ENCODE data around the gene C10orf90. TPM values are rescaled to one million over a fixed set of nuclear protein-coding genes. Genes with fewer than 3 reads are reported as not detected.

Gene C10orf90
- total RNA-seq, 2 donors from 2014 or later, result not detected

GRCh38 chr10:126581648-126582046 lies 88.8 kb downstream of the C10orf90 start:
- H3K4me3 Mint-ChIP-seq, result no peak overlapping the region
- DNase-seq (ENCODE audit: low spot score) (no peak), ATAC-seq (peak; percentile 9 to 24)
- H3K9me3 Mint-ChIP-seq, result no peaks in the 10 kb centered on the region
- no peaks in the 10 kb centered on the region for H3K36me3 Mint-ChIP-seq
- H3K27me3 Mint-ChIP-seq, result peaks cover 16 to 23% of the 10 kb centered on the region in 2 donors
- no peaks in the 10 kb centered on the region for H3K4me1 Mint-ChIP-seq (ENCODE audit: low read depth in 2 of 2)
- no peak overlapping the region for H3K27ac Mint-ChIP-seq

DNA sequence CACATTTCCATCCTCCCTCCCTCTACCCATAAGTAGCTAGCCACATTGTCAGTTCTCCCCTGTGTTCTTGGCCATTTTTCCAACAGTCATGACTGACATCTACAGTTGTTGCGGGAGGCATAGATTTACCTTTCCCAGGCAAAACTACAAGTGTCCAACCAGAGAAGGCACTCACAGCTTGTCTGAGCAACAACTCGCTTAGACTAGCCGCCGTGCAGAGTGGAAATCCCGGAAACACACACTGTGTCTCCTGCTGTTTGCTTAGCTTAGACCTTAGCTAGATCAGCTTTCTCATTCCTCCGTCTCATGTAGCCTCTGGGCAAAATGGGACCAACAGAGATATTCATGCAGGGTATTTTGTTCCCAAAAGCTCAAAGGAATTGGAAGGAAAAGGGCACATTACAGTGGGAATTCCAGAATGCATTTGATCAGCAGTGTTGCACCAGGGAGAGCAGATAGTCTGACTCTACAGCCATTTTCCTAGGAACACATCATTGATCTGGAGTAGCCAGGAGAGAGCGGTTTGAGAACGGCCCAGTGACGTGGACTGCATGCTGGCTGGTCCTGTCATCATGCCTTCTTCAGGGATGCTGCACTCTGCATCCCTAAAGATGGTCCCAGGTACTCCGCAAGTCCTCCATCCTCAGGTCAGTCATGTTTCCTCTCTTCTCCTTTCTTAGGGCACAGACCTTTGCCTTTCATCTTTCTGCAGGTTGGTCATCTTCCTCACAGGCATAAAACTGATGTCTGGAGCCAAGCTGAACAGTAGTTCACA lies 89.4 kb downstream of the C10orf90 start:
- Mint-ChIP-seq H3K36me3 (no peaks in the 10 kb centered on the region), H3K9me3 (no peaks in the 10 kb centered on the region), H3K27ac (no peak overlapping the region), H3K4me3 (no peak overlapping the region), H3K4me1 (ENCODE audit: low read depth in 2 of 2) (no peaks in the 10 kb centered on the region), H3K27me3 (peaks cover 16 to 26% of the 10 kb centered on the region in 2 donors)
- peak; percentile 41 to 55 for ATAC-seq
- no peak for DNase-seq (ENCODE audit: low spot score)

DNA sequence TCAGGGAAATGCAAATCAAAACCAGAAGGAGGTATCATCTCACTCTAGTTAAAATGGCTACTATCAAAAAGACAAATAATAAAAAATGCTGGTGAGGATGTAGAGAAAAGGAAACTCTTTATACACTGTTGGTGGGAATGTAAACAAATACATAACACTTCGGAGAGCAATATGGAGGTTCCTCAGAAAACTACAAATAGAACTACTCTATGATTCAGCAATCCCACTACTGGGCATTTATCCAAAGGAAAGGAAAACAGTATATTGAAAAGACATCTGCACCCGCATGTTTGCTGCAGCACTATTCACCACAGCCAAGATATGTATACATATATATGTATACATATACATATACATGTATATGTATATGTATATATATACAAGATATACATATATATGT lies 94.2 kb downstream of the C10orf90 start:
- no peak overlapping the region for H3K4me3 Mint-ChIP-seq
- no peaks in the 10 kb centered on the region for H3K9me3 Mint-ChIP-seq
- ATAC-seq (no peak), DNase-seq (ENCODE audit: low spot score) (no peak)
- no peaks in the 10 kb centered on the region for H3K4me1 Mint-ChIP-seq (ENCODE audit: low read depth in 2 of 2)
- no peaks in the 10 kb centered on the region for H3K36me3 Mint-ChIP-seq
- peaks cover 8 to 16% of the 10 kb centered on the region in 2 donors for H3K27me3 Mint-ChIP-seq
- no peak overlapping the region for H3K27ac Mint-ChIP-seq

- Mint-ChIP-seq H3K27ac (no peak overlapping the region), H3K27me3 (peaks cover 9 to 13% of the 10 kb centered on the region in 2 donors), H3K4me1 (ENCODE audit: low read depth in 2 of 2) (no peaks in the 10 kb centered on the region), H3K9me3 (no peaks in the 10 kb centered on the region), H3K4me3 (no peak overlapping the region), H3K36me3 (no peaks in the 10 kb centered on the region)
- DNase-seq (ENCODE audit: low spot score), result no peak
- ATAC-seq, result no peak
Measured at GRCh38 chr10:126570621-126571602, 99.6 kb downstream of the C10orf90 start.

GRCh38 chr10:126570245-126570570 lies 100.3 kb downstream of the C10orf90 start:
- no peaks in the 10 kb centered on the region for H3K9me3 Mint-ChIP-seq
- H3K36me3 Mint-ChIP-seq, result no peaks in the 10 kb centered on the region
- no peaks in the 10 kb centered on the region for H3K4me1 Mint-ChIP-seq (ENCODE audit: low read depth in 2 of 2)
- H3K4me3 Mint-ChIP-seq, result no peak overlapping the region
- DNase-seq (ENCODE audit: low spot score), result no peak
- H3K27me3 Mint-ChIP-seq, result peaks cover 7 to 9% of the 10 kb centered on the region in 2 donors
- no peak overlapping the region for H3K27ac Mint-ChIP-seq
- no peak for ATAC-seq

GRCh38 chr10:126569513-126570244 lies 100.8 kb downstream of the C10orf90 start:
- Mint-ChIP-seq H3K27me3 (peaks cover 7 to 9% of the 10 kb centered on the region in 2 donors), H3K4me3 (no peak overlapping the region), H3K9me3 (no peaks in the 10 kb centered on the region), H3K36me3 (no peaks in the 10 kb centered on the region), H3K4me1 (ENCODE audit: low read depth in 2 of 2) (no peaks in the 10 kb centered on the region), H3K27ac (no peak overlapping the region)
- ATAC-seq (no peak), DNase-seq (ENCODE audit: low spot score) (no peak)

GRCh38 chr10:126568809-126569385 lies 101.6 kb downstream of the C10orf90 start:
- Mint-ChIP-seq H3K9me3 (no peaks in the 10 kb centered on the region), H3K4me3 (no peak overlapping the region), H3K27me3 (peaks cover 5 to 9% of the 10 kb centered on the region in 2 donors), H3K4me1 (ENCODE audit: low read depth in 2 of 2) (no peaks in the 10 kb centered on the region), H3K27ac (no peak overlapping the region), H3K36me3 (no peaks in the 10 kb centered on the region)
- DNase-seq (ENCODE audit: low spot score), result no peak
- no peak for ATAC-seq

DNA sequence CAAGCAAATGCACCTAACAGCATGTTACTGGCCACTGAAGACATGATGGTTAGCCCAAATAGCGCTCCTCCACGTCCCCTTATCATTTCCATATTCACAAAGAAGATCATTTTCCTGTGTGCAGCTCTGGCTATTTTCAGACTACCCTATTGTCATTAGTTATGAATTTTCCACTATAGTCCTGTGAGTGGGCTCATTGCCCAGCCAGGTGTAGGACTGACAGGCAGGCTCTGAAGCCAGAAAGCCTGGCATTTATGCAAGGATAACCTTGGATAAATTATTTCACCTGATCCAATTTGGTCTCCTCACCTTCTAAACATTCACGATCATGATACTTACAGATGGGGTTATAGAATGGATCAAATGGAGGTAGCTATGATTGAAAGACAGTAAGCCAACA lies 104.6 kb downstream of the C10orf90 start:
- Mint-ChIP-seq H3K4me1 (ENCODE audit: low read depth in 2 of 2) (no peaks in the 10 kb centered on the region), H3K27me3 (peaks cover 0 to 5% of the 10 kb centered on the region in 2 donors), H3K36me3 (no peaks in the 10 kb centered on the region), H3K27ac (no peak overlapping the region), H3K4me3 (no peak overlapping the region), H3K9me3 (no peaks in the 10 kb centered on the region)
- ATAC-seq, result no peak
- DNase-seq (ENCODE audit: low spot score), result no peak

DNA sequence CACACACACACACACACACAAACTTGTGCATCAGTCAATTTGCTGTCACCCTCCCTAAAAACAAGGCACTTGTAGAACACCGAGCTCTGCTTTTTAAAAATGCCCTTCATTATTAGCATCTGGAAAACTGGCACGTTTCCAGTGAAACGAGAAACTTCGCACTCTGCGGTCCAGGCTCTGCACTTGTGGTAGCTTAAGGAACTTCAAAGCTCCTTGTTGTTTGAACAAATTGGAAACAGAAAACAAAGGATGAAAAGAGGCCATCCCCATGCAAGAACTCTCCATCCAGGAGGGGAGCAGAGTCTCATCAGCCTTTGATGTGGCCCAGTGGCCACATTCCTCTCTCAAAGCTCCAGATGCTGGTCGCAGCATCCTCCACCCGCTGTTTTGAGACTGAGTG lies 105.1 kb downstream of the C10orf90 start:
- Mint-ChIP-seq H3K27ac (no peak overlapping the region), H3K4me1 (ENCODE audit: low read depth in 2 of 2) (no peaks in the 10 kb centered on the region), H3K36me3 (no peaks in the 10 kb centered on the region), H3K9me3 (no peaks in the 10 kb centered on the region), H3K27me3 (peaks cover 0 to 5% of the 10 kb centered on the region in 2 donors), H3K4me3 (no peak overlapping the region)
- no peak for ATAC-seq
- DNase-seq (ENCODE audit: low spot score), result no peak

GRCh38 chr10:126564326-126564888 lies 106.1 kb downstream of the C10orf90 start:
- Mint-ChIP-seq H3K27ac (no peak overlapping the region), H3K27me3 (peaks cover 0 to 5% of the 10 kb centered on the region in 2 donors), H3K4me3 (no peak overlapping the region), H3K4me1 (ENCODE audit: low read depth in 2 of 2) (no peaks in the 10 kb centered on the region), H3K36me3 (no peaks in the 10 kb centered on the region), H3K9me3 (no peaks in the 10 kb centered on the region)
- no peak for ATAC-seq
- no peak for DNase-seq (ENCODE audit: low spot score)

DNA sequence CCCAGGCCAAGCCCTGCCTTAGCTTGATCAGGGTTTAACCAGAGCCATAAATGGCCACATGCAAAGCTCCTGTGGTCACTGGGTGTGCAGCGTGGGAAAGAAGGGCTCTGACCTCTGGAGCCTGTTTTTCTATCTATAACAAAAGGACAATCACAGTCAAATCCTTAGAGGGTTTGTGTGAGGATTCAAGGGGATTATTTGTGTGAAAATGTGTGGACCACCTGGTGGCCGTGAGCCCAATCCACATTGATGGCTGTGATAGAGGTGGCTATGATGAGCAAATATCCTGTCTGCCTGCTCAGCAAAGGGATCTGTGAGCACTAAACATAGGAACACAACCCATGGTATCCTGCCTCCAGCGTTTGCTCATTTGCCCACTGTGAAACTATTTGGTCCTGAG lies 107.1 kb downstream of the C10orf90 start:
- H3K36me3 Mint-ChIP-seq, result no peaks in the 10 kb centered on the region

DNA sequence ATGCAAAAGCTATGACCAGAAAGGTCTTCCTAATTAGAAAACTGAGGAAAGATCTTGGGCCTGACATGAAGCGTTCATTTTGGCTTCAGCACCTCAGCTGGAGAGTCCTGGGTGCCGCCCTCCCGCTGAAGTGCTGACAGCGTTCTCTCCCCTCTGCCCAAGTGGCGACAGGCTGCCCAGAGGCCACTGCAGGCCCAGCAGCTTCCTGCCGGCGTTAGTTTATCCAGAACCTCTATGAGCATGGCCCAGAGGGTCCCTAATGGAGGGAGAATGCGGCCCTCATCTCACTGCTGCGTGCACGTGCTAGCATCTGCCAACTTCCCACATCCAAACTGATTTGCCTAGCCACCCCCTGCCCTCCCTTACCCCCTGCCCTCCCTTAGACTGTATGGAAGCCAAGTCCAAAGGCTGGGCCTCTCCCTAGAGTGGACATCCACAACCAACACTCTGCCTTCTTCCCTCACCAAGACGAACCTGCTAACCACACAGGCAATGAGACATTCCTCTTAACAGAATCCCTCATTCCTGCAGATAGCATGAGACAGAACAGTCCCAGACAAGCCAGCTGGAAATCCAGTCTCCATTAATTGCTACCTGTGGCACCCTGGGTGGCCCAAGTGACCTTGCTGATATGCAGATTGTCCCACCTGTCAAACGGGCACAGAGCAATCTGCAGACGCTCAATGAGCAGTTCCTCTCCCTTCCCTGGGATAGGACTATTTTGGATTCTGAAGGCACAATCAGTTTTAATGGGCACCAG lies 108.4 kb downstream of the C10orf90 start:
- ATAC-seq (no peak), DNase-seq (ENCODE audit: low spot score) (no peak)
- H3K4me3 Mint-ChIP-seq, result no peak overlapping the region
- no peaks in the 10 kb centered on the region for H3K4me1 Mint-ChIP-seq (ENCODE audit: low read depth in 2 of 2)
- no peaks in the 10 kb centered on the region for H3K36me3 Mint-ChIP-seq
- no peak overlapping the region for H3K27ac Mint-ChIP-seq
- H3K9me3 Mint-ChIP-seq, result no peaks in the 10 kb centered on the region
- peaks cover 0 to 2% of the 10 kb centered on the region in 2 donors for H3K27me3 Mint-ChIP-seq

More for the DNA sequence above, 107.1 kb downstream of the C10orf90 start:
- no peaks in the 10 kb centered on the region for H3K4me1 Mint-ChIP-seq (ENCODE audit: low read depth in 2 of 2)
- no peak overlapping the region for H3K27ac Mint-ChIP-seq
- H3K4me3 Mint-ChIP-seq, result no peak overlapping the region
- peaks cover 0 to 1% of the 10 kb centered on the region in 2 donors for H3K27me3 Mint-ChIP-seq
- no peaks in the 10 kb centered on the region for H3K9me3 Mint-ChIP-seq
- DNase-seq (ENCODE audit: low spot score) (no peak), ATAC-seq (no peak)

All from natural killer cell treated with Interleukin-12 subunit alpha and Interleukin-12 subunit beta and Interleukin-15 and Interleukin-18, amount 100 ng/mL, for 72 hours (primary cell).